Prostate gland (tissue), 2 donors: ENCODE measurements around the gene EFR3B. TPM values are rescaled to one million over a fixed set of nuclear protein-coding genes. Genes with fewer than 3 reads are reported as not detected.
"Not testable (repeated sequence)": the region's sequence is repeated elsewhere in the genome, so short reads cannot be mapped to it uniquely, and the experiment has no call there.

Source experiments
- DNase-seq: peaks from one replicate; pipeline ENCODE4 v3.0.0-alpha.2; 2019; ENCODE audit warnings: low spot score
- H3K27ac ChIP-seq, 2 donors: fragments of 200-600 bp; sonication (generic); 2 replicates each; pipeline ENCODE4 v1.5.1; 2017 to 2019
- H3K27me3 ChIP-seq: fragments of 200-600 bp; sonication (generic); replicated peaks from 2 replicates; pipeline ENCODE4 v1.5.1; 2019; ENCODE audit not compliant: insufficient read depth
- H3K36me3 ChIP-seq, 2 donors: fragments of 200-600 bp; sonication (generic); 1 replicate in 1 of 2; 2 replicates in 1 of 2; pipeline versions ENCODE4 v1.5.1 to v1.8.1; 2017 to 2019
- H3K4me1 ChIP-seq: fragments of 200-600 bp; sonication (generic); replicated peaks from 2 replicates; pipeline ENCODE4 v1.5.1; 2019
- H3K4me3 ChIP-seq, 2 donors: fragments of 200-600 bp; sonication (generic); 2 replicates each; pipeline ENCODE4 v1.5.1; 2017 to 2019
- H3K9me3 ChIP-seq: fragments of 200-600 bp; sonication (generic); 2 replicates; pipeline ENCODE4 v1.5.1; 2017
- CTCF ChIP-seq, 4 experiments: fragments of 200-600 bp in 2 of 4; fragments of 450-650 bp in 2 of 4; sonication (generic) in 2 of 4; IDR thresholded peaks; 1 replicate in 3 of 4; 2 replicates in 1 of 4; pipeline ENCODE4 v1.5.1; 2016 to 2019; ENCODE audit warnings: antibody characterized with exemption in 4 of 4, mild to moderate bottlenecking in 2 of 4, moderate library complexity in 2 of 4
- POLR2A ChIP-seq: fragments of 450-650 bp; IDR thresholded peaks from one replicate; pipeline ENCODE4 v1.6.1; 2016; ENCODE audit warnings: antibody characterized with exemption, mild to moderate bottlenecking
- POLR2AphosphoS5 ChIP-seq: sonication (generic); formaldehyde crosslinking; IDR thresholded peaks from one replicate; pipeline ENCODE4 v1.6.1; 2017; ENCODE audit warnings: antibody characterized with exemption
- WGBS: methylation state at CpG from one replicate; pipeline ENCODE4 v1.1.5; 2018; 5-methylcytosine and 5-hydroxymethylcytosine counted together
- intact Hi-C: fragments of 100-400 bp; cut with DNase I; formaldehyde crosslinking; loops from one replicate; pipeline ENCODE4 v1.14.2; 2022
- total RNA-seq, 2 donors: library from RNA; depleted of rRNA; stranded (reverse); fragments of >200 nt; gene quantifications; one replicate each; pipeline ENCODE4 v1.1.0, GENCODE V29; 2016

Gene EFR3B
- total RNA-seq, 2 donors from 2014 or later = 0.14 to 1.6 TPM

GRCh38 chr2:25160376-25160775 is 118.5 kb downstream of the EFR3B start:
- 87% methylated on average over 10 of the region's 10 CpGs for WGBS
- Histone ChIP-seq H3K36me3 (no peaks in the 10 kb centered on the region), H3K27ac (no peak overlapping the region), H3K4me3 (no peak overlapping the region), H3K9me3 (no peaks in the 10 kb centered on the region), H3K27me3 (no peaks in the 10 kb centered on the region), H3K4me1 (no peaks in the 10 kb centered on the region)
- TF ChIP-seq CTCF (IDR thresholded peaks at IDR 0.05) (no peak), POLR2AphosphoS5 (no peak), POLR2A (no peak)
- intact Hi-C loops = no loop called here
- DNase-seq = no peak

- Histone ChIP-seq H3K27ac (no peak overlapping the region), H3K36me3 (no peaks in the 10 kb centered on the region), H3K9me3 (no peaks in the 10 kb centered on the region), H3K4me3 (peak overlapping the region; percentile 22 to 30), H3K4me1 (no peaks in the 10 kb centered on the region), H3K27me3 (no peaks in the 10 kb centered on the region)
- intact Hi-C loops = no loop called here
- WGBS = 77% methylated on average over 58 of the region's 69 CpGs
- TF ChIP-seq POLR2AphosphoS5 (no peak), POLR2A (no peak), CTCF (IDR thresholded peaks at IDR 0.05) (no peak)
- no peak for DNase-seq
Measured at GRCh38 chr2:25161055-25161781, 119.3 kb downstream of the EFR3B start.

GRCh38 chr2:25162061-25162460 is 120.2 kb downstream of the EFR3B start:
- DNase-seq, H3K4me1 ChIP-seq, intact Hi-C loops, H3K27ac ChIP-seq, H3K27me3 ChIP-seq, H3K4me3 ChIP-seq, H3K36me3 ChIP-seq, H3K9me3 ChIP-seq: not testable (repeated sequence)
- 96% methylated on average over 7 of the region's 7 CpGs for WGBS

GRCh38 chr2:25164561-25164960 is 122.7 kb downstream of the EFR3B start:
- WGBS = 73% methylated on average over 8 of the region's 8 CpGs
- Histone ChIP-seq H3K4me3 (no peak overlapping the region), H3K4me1 (no peaks in the 10 kb centered on the region), H3K27ac (no peak overlapping the region), H3K27me3 (no peaks in the 10 kb centered on the region), H3K9me3 (no peaks in the 10 kb centered on the region), H3K36me3 (no peaks in the 10 kb centered on the region)
- DNase-seq = no peak
- intact Hi-C loops = no loop called here
- no peak for TF ChIP-seq CTCF (IDR thresholded peaks at IDR 0.05)

GRCh38 chr2:25165992-25166875 is 124.4 kb downstream of the EFR3B start:
- Histone ChIP-seq H3K27ac (no peak overlapping the region), H3K4me3 (no peak overlapping the region), H3K9me3 (no peaks in the 10 kb centered on the region), H3K27me3 (no peaks in the 10 kb centered on the region), H3K36me3 (no peaks in the 10 kb centered on the region), H3K4me1 (no peaks in the 10 kb centered on the region)
- 66% methylated on average over 10 of the region's 10 CpGs for WGBS
- intact Hi-C loops = no loop called here
- DNase-seq = no peak
- TF ChIP-seq CTCF (IDR thresholded peaks at IDR 0.05) = peak in 1 of 4 experiments; percentile 19
- no peak for TF ChIP-seq POLR2AphosphoS5
